Measurements from ENCODE around the gene HECTD1.

GRCh38 chr14:31257244-31257553, 49.6 kb upstream of the HECTD1 start:
- TF ChIP-seq MAZ (IDR thresholded peaks at IDR 0.05; ENCODE audit: borderline replicate concordance, low read depth, low read length) (no peak), HMGXB4 (CRISPR knock-in tag; IDR thresholded peaks at IDR 0.05; ENCODE audit: borderline replicate concordance) (no peak), REST (IDR thresholded peaks at IDR 0.05) (no peak), CTCF (IDR thresholded peaks at IDR 0.05) (no peak), CHD4 (IDR thresholded peaks at IDR 0.05; ENCODE audit: borderline replicate concordance) (no peak), POLR2A (IDR thresholded peaks at IDR 0.05; ENCODE audit: low read length) (no peak), HOXB5 (CRISPR knock-in tag; IDR thresholded peaks at IDR 0.05) (no peak), RAD21 (conservative IDR thresholded peaks at IDR 0.05 in 1 of 2, IDR thresholded peaks at IDR 0.05 in 1 of 2) (no peak), SREBF2 (IDR thresholded peaks at IDR 0.05) (no peak), MAX (IDR thresholded peaks at IDR 0.05) (no peak), MAFK (IDR thresholded peaks at IDR 0.05; ENCODE audit: partially characterized antibody) (no peak)
